Glomerular endothelial cell (primary cell): ENCODE measurements around the gene GBE1. TPM values are rescaled to one million over a fixed set of nuclear protein-coding genes. Genes with fewer than 3 reads are reported as not detected.
A peak's percentile ranks its signal among the peaks of the same experiment; 100 is the strongest.

Experiments used
- DNase-seq: peaks from one replicate; pipeline ENCODE4 v3.0.0-alpha.2; 2011; ENCODE audit warnings: low read depth, low spot score; ENCODE audit errors: extremely low read depth
- total RNA-seq: library from RNA; depleted of rRNA; stranded (reverse); fragments of >200 nt; gene quantifications from 2 replicates; pipeline ENCODE4 v1.2.3, GENCODE V29; 2015

GBE1 gene
- total RNA-seq, 1 donor from 2014 or later: 43.9 TPM

DNA sequence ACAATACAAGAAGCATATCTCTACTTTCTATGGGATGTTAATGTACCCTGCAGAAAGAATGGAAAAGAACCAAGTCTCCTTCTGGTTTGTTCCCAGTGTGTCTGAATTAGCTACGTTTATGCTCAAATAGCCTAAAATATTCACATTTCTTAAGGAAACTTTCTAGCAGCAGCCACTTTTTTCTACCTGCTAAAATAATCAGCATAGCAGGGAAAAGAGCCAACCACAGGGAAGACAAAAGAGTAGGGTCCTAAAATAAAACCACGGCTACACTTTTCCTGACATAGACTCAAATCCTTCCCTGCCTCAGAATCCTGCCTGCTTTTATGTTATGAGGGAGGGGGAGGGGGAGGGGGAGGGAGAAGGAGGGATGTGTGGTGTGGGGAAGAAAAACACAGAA lies 136.7 kb downstream of the GBE1 start:
- DNase-seq: no peak

DNA sequence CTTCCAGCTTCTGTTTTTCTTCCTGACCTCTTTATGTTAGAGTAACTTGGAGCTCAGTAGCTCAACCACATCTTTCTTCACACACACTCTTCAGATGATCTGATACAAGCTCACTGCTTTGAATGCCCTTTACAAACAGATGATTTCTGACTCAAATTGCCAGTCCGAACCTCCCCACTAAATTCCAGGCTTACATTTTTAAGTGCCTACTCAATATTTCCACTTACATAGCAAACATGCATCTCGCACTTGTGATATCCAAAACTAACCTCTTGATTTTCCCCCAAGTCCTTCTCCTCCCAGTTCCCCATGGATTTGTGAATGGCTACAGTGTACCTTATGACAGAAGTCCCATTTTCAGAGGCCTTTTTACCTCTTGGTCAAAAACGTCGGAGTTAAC lies 139.1 kb downstream of the GBE1 start:
- DNase-seq: no peak

DNA sequence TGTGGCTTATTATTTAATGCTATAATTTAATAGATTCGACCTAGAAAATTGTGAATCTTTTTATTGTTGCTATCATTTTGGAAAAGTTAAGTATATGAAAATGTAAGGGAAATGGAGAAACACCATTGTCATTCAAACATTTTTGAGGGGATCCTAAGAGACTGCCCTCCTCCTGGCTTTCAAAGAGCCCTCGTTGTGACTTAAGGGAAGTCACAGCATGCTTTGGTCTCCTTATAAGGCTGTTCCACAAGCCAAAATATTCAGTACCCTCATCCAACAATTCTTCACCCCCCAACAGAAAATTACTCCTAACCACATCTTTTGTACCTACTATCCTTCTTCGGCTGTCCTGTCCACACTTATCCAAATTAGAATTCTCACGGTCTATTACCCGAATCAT lies 140.2 kb downstream of the GBE1 start:
- DNase-seq: no peak

DNA sequence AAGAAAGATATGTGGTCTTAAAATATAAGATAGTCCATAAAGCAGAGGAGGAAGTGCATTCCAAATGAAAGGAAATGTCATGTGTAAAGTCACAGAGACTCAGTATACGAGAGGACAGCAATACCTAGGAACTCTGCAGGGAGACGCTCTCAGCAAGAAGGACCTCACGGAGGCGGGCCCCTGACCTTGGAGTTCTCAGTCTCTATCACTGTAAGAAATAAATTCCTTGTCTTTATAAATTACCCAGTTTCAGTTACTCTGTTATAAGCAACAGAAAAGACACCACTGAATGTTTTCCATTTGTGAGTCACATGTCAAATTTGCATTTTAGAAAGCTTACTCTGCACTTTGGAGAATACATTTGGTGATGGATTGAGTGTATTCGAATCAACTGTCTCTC lies 140.6 kb downstream of the GBE1 start:
- DNase-seq: no peak

DNA sequence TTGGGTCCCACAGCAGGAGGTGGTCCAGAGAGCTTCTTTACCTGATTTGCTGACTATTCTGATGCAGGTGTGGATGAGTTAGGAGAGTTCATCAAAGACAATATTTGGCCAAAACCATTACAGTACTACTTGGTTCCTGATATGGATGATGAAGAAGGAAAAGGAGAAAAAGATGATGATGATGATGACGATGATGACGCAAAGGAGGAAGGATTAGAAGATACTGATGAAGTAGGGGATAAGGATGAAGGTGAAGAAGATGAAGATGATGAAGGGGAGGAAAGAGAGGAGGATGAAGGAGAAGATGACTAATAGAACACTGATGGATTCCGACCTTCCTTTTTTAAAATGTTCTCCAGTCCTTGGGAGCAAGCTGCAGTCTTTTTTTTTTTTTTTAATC lies 148.7 kb downstream of the GBE1 start:
- DNase-seq: no peak

DNA sequence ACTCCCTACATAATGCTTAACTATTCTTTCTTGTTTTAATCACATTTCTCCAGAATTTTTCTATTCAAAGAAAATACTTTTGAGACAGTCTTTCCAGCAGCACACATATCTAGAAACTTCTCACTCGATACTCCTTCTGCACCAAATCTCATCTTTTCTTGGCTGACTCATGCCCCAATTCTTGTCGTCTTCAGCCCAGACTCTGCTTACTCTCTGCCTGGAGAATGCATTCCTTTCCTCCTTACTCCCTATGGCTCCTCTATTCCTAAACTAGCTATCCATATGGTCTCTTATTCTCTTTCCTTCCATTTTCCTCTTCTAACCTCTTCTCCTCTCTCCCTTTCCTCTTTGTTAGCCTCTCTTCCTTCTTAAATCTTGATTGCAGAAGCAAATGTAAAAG lies 158.7 kb downstream of the GBE1 start:
- no peak for DNase-seq

DNA sequence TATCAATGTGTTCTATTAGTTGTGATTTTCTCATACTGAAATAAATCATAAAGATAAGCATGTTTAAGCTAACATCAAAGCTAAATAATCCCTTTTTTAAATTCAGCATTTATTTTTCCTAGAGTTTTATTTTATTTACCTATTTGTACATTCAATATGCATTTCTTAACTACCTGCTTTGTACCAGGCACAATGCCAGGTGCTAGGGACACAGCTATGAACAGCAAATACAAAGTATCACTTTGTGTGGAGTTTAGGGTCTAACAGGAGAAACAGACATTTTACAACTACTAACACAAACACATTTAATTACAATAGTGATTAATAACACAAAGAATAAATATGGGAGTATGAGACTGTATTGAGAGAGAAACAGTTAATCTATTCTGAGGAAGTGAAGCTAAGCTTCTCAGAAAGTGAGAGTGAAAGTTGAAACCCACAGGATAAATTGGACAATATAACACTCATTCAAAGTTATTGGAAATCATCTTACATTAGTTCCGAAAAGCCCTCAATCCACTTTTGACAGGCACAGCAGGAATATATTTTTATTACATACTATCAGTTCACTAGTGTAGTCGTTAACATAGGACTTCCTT lies 159.6 kb downstream of the GBE1 start:
- no peak for DNase-seq

DNA sequence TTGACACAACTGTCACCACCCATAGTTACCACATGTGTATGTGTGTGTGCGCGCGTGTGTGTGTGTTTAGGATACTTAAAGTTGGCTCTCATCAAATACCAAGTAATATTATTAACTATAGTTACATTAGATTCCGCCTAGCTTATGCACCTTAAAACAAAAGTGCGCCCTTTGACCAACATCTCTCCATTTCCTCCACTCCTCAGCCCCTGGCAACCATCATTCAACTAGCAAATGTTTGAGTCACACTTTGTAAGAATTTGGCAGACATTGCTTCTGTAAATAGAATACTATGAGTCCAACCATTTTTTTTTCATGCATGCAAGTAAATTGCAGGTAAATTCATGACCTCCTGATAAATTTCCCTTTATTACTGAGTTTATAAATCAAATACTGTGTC lies 169.3 kb downstream of the GBE1 start:
- DNase-seq: no peak

DNA sequence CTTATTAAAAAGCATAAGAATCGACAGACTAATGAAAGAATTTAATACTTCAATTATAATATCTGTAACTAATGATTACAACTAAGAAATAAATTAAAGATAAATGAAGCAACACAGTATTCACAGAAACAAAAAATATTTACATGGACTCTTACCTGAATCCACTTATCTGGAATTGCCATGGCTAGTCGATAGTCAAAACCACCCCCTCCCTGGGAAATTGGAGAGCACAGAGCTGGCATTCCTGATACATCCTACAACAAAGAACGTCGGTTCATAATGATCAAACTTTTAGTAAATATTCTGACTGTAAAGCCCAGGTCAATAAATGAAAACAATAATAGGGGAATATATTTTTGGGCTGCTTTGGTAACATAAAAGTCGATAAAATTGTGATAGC lies 175.5 kb downstream of the GBE1 start:
- DNase-seq: no peak

DNA sequence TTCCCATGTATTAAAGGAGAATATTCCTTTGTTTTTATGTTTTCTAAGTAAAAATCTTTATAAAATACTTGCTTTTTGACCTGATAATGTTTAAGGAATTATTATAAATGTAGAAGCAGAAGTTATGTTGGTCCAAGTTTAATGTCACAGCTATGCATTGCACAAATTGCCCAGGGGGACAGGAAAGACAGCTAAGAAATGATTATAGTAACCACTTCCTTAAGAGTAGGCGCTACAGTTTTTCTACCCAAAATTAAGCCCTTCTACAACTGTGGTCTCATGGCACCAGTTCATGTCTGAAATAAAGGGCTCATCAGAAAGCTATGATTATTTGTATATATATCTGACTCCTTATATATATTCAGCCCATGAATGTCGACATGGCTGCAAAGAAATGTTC lies 176.4 kb downstream of the GBE1 start:
- DNase-seq: no peak

DNA sequence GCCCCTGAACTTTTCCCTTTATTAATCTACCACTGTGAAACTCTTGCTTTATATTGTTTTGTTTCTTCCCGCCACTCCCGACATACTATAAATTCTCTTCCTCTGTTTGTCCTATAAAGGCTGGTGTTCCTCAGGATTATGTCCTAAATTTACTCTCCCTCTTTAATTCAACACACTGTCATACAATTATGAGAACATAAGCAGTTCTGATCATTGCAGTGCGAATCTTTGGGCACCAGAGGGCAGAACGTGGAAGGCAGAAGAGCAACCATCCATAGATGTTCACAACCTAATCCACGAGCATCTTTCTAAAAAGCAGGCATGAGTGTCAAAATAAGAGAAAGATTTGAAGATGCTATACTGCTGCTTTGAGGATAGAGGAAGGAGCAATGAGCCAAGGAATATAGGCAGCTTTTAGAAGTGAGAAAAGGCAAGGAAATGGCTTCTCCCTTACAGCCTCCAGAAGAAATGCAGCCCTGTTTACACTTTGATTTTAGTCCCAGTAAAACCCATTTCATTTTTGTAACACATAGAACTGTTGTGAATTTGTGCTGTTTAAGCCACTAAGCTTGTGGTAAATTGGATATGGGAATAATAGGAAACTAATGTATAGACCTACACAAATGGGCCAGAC lies 179.4 kb downstream of the GBE1 start:
- peak; percentile 7 for DNase-seq

DNA sequence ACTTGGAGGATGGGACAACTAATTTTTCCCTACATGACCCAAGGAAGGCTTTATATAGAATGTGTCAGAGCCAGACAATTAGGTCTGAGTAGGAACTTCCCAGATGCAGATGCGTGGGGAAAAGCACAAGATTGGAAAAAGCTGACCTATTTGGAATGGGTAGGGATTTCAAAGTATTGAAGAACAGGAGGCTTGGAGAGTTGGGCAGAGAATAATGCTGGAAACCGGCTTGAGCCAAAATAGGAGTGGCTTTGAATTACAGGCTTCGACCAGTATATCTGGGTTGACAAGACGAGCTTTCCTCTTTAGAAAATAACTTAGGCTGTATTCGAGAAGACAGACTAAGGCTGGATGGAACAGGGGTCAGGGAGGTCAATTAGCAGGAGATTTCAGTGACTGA lies 181.1 kb downstream of the GBE1 start:
- DNase-seq: no peak

DNA sequence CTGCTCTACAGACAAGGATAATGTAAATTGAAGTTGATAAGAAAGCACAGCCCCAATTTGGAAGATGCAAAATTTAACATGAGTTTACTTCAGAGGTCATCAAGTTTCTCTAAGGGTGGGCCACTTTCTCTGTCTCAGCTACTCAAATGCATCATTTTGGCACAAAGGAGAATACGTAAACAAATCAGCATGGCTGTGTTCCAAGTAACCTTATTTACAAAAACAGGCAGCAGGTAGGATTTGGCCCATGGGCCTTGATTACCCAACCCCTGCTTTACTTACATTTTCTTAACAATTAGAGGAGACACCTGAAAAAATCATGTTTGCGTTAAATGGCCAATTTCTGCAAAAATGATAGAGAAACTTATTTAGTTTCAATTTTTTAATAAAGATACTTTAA lies 181.7 kb downstream of the GBE1 start:
- DNase-seq: no peak

DNA sequence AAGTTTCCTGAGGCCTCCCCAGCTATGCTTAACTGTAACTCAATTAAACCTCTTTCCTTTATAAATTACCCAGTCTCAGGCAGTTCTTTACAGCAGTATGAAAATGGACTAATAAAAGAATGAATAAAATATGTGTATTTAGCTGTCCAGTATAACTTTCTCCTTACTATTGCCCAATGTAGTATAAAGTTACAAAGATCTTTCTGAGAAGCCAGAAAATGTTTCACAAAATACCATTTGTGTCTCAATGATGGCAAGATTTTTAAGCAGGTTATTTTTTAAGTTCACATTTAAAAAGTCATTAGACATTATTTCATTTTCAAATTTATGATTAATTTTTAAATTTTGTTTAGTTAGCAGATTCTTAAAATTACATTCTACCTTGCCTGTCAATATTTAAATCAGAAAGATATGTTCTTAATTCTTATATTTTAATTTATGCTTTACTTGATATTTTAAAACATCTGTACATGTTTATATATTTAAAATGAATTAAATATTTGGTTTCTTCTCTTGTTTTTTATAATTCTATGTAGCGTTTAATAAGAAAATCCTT lies 189.2 kb downstream of the GBE1 start:
- DNase-seq: no peak

DNA sequence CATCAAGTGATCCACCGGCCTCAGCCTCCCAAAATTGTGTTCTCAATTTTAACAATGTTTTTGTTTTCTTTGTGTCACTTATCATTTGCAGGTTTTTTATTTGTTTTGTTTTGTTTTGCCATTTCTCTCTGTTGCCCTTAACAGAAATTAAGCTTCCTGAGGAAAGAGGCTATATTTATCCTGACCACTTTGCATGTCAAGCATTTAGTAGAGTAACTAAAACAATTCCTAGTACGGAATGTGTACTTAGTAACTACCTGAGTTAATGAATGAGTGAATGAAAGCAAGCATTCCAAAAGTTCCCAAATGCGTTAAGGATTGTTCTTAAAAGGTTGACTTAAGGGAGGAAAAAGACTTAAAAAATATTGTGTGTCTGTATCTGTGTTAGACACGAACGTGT lies 193.1 kb downstream of the GBE1 start:
- DNase-seq: no peak

DNA sequence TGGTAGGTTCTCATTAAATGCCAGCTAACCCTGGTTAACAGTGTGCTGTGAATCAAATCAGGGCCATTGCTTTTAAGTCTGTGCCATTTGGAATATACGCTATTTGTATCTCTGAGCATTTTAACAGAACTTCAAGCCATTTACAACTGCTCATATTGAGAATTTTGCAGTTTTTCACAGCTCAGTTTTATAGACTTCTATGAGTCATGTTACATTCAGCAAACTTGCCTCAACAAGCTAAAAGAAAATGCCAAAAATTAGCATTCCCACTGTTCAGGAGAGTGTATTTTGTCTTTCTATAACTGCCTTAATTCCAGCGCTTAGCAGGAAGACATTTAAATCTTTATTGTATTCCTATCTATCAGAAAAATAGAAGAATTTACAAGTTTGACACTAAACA lies 196.4 kb downstream of the GBE1 start:
- DNase-seq: no peak

DNA sequence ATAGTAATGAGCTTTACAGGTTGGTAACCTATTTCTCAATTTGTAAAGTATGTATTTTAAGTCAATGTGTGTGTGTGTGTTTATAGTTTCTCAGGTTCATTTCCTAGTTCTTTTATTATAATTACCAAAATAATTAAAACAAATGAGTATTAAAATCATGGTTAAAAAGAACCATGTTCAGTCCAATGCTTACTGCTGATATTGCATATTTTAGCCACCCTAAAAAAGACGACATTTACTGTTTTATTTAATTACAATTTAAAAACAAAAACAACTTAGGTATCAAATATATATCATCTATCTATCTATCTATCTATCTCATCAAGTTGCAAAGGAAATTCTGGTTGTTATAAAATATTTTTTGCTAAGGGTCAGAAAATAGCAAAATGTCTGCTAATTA lies 203.3 kb downstream of the GBE1 start:
- DNase-seq: no peak

DNA sequence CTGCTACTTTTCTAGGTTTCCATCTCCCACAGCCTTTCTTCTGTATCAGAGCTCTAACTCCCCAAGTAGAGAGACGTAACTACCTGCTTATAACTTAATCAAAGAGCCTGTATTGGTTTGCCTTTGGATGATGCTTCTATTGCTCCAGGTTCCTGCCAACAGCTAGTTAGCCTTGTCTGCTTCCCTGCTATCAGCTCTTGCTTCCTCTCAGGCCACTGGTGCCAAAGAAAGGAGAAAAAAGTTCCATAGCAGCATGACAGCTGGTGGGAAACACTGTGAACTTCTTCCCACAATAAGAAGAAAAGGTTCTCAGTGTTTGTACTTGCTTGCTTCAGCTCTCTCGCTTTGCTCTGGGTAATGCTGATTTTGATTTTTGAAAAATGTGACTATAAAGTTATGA lies 206.6 kb downstream of the GBE1 start:
- DNase-seq: no peak

DNA sequence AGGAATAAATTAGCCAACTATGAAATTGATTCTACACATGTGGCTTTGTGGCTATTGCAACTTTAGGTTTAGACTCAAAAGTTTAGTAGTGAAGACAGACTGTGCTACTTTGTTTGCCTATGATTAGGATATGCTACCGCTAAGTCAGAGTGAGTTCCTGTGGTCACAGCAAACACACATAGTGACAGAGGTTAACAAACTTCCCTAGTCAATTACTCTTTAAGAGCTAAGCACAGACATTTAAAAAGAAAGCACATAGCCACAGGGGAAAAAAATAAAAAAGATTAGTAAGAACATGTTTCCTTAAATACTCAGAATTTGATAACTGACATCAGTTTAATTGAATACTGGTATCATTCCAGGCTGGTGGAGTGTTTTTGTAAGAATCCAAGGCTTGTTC lies 207.1 kb downstream of the GBE1 start:
- DNase-seq: no peak

DNA sequence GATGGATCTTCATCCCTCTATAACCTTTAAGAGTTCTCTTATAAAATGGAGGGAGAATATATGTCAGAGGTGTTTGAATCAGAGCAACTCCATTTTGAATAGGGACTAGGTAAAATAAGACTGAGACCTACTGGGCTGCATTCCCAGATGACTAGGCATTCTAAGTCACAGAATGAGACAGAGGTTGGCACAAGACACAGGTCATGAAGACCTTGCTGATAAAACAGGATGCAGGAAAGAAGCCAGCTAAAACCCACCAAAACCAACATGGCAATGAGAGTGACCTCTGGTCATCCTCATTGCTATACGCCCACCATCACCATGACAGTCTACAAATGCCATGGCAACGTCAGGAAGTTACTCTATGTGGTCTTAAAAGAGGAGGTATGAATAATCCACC lies 211.0 kb downstream of the GBE1 start:
- no peak for DNase-seq

DNA sequence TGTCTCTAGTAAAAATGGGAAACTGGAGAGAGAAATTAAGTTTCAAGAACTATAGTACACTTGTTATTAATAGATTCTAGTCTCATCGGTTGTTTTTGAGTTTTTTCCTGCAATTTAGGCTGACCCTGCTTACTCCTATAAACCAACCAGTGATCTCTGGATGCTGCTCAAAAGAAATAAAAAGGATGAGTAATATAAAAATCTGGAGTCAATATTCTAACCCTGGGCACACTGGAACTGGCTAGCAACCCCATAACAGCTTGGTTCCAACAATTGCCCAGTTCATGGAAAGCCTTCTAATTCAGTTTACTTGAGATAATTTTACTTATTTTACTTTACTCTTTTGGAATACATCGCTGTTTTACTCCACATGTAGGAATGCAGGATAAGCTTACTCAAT lies 211.6 kb downstream of the GBE1 start:
- no peak for DNase-seq

DNA sequence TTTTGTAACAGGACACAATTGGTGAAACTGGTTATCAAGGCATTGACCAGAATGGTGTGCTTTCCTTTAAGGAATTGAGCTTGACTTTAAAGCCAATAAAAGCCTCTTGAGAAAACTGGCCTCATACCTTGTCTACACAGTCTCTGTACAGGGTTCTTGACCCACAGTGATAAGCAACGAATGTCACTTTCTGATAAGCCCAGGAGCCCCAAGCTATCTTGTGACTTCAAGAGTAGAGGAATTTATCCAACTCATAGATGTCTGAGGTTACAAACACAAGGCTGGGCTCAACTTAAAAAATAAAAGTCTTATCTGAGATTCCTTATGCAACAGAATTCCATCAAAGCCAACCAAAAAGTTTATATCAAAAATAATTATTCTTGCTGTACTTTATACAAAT lies 212.1 kb downstream of the GBE1 start:
- DNase-seq: no peak

DNA sequence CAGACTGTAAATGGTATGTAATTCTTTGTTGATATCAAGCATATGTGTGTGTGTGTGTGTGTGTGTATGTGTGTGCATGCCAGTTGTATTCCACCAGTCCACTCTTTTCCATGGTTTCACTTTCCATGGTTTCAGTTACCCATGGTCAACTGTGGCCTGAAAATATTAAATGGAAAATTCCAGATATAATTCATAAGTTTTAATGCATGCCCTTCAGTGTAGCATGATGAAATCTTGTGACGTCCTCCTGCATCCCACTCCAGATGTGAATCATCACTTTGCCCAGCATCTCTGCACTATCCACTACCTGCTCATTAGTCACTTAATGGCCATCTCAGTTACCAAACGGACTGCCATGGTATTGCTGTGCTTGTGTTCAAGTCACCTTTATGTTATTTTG lies 215.9 kb downstream of the GBE1 start:
- no peak for DNase-seq
